HepG2 (cell line): Measurements from ENCODE around the gene PA2G4. TPM values are rescaled to one million over a fixed set of nuclear protein-coding genes. Genes with fewer than 3 reads are reported as not detected.

Experiments
- ATAC-seq: fragments of 200-7000 bp; cut with Tn5 transposase; 3 replicates; pipeline ENCODE4 v1.9.1; 2020; ENCODE audit warnings: mild to moderate bottlenecking, moderate library complexity
- BruUV-seq: library from RNA; stranded (reverse); fragments of 400-500 nt; replicated peaks from 2 replicates; lab custom pipeline; 2021; lab: Mats Ljungman, UMichigan
- CTCF ChIA-PET: fragments of 300-600 bp; formaldehyde crosslinking; extraction: SDS; loops from one replicate; lab custom pipeline; 2021; ENCODE audit warnings: low total read pairs, inconsistent platforms, low intra/inter-chr PET ratio; lab: Yijun Ruan, JAX
- POLR2A ChIA-PET: fragments of 350-600 bp; sonication (Branson Sonifier 250); formaldehyde crosslinking; loops from one replicate; lab custom pipeline; 2020; ENCODE audit warnings: antibody characterized with exemption, inconsistent platforms; lab: Yijun Ruan, JAX
- DNase-seq: peaks from one replicate; pipeline ENCODE4 v3.0.0-alpha.2; 2015; ENCODE audit warnings: low spot score
- FAIRE-seq: peaks from 3 replicates; lab custom pipeline; 2011; peaks lifted over from hg19 to GRCh38; lab: Jason Lieb, UNC
- H2AFZ ChIP-seq: one replicate; pipeline ENCODE4 v1.6.1; 2011; ENCODE audit warnings: low read length, inconsistent platforms
- H3K27ac ChIP-seq: fragments of 300-600 bp; 3 replicates; pipeline ENCODE4 v1.8.0; 2011; ENCODE audit warnings: mixed run types, mild to moderate bottlenecking, mixed read lengths, low read length, inconsistent platforms; ENCODE audit not compliant: insufficient read depth; ENCODE audit errors: extremely low read length
- H3K27me3 ChIP-seq, 2 experiments: fragments of 200-600 bp in 1 of 2; 2 replicates in 1 of 2; 3 replicates in 1 of 2; pipeline versions ENCODE4 v1.6.0 to v1.8.0; 2011; ENCODE audit warnings: low read length in 2 of 2, mild to moderate bottlenecking in 2 of 2, moderate library complexity in 2 of 2, inconsistent platforms in 1 of 2; ENCODE audit not compliant: insufficient read depth in 2 of 2, control insufficient read depth in 1 of 2
- H3K36me3 ChIP-seq, 2 experiments: fragments of 200-600 bp in 1 of 2; replicated peaks in 1 of 2; 2 replicates in 1 of 2; 3 replicates in 1 of 2; pipeline versions ENCODE4 v1.5.1 to v1.8.0; 2011; ENCODE audit warnings: low read length in 2 of 2, inconsistent platforms in 1 of 2; ENCODE audit not compliant: insufficient read depth in 2 of 2, control insufficient read depth in 1 of 2
- H3K4me1 ChIP-seq: 2 replicates; pipeline ENCODE4 v1.5.1; 2012; ENCODE audit warnings: low read length, inconsistent platforms; ENCODE audit not compliant: insufficient read depth
- H3K4me2 ChIP-seq: 2 replicates; pipeline ENCODE4 v1.6.0; 2011; ENCODE audit warnings: low read depth, low read length, inconsistent platforms
- H3K4me3 ChIP-seq, 3 experiments: fragments of 200-600 bp in 1 of 3; sonication (generic), shearing (Covaris generic) in 1 of 3; replicated peaks in 1 of 3; 2 replicates each; pipeline ENCODE4 v1.5.1; 2011 to 2016; ENCODE audit warnings: low read length in 3 of 3, inconsistent platforms in 2 of 3, low read depth in 2 of 3, mild to moderate bottlenecking in 2 of 3, control low read depth in 1 of 3, mixed read lengths in 1 of 3; ENCODE audit not compliant: insufficient read depth in 1 of 3
- H3K79me2 ChIP-seq: one replicate; pipeline ENCODE4 v1.6.1; 2011; ENCODE audit warnings: low read length, inconsistent platforms; ENCODE audit not compliant: insufficient read depth
- H3K9ac ChIP-seq: 2 replicates; pipeline ENCODE4 v1.6.0; 2011; ENCODE audit warnings: mild to moderate bottlenecking, low read depth, low read length, inconsistent platforms; ENCODE audit not compliant: insufficient read depth
- H3K9me3 ChIP-seq: 2 replicates; pipeline ENCODE4 v1.5.1; 2012; ENCODE audit warnings: mild to moderate bottlenecking, low read length
- H4K20me1 ChIP-seq: 2 replicates; pipeline ENCODE4 v1.6.0; 2011; ENCODE audit warnings: inconsistent platforms, mild to moderate bottlenecking, low read length, moderate library complexity; ENCODE audit not compliant: insufficient read depth
- BCL6 ChIP-seq: IDR thresholded peaks from 2 replicates; pipeline ENCODE4 v1.6.1; 2016; ENCODE audit warnings: missing genetic modification reagents, missing compliant biosample characterization
- CHD4 ChIP-seq: fragments of 200-600 bp; sonication (generic); IDR thresholded peaks from 2 replicates; pipeline ENCODE4 v1.7.0; 2017; ENCODE audit warnings: mild to moderate bottlenecking, low read length, borderline replicate concordance
- HOXD1 ChIP-seq: sonication (generic); formaldehyde crosslinking; IDR thresholded peaks from 2 replicates; pipeline ENCODE4 v1.5.0; 2020; ENCODE audit warnings: missing genetic modification reagents
- MXD4 ChIP-seq: IDR thresholded peaks from 2 replicates; pipeline ENCODE4 v1.6.1; 2016; ENCODE audit warnings: mild to moderate bottlenecking, missing biosample characterization, missing genetic modification reagents
- NCOA5 ChIP-seq: sonication (generic); formaldehyde crosslinking; IDR thresholded peaks from 2 replicates; pipeline ENCODE4 v1.4.0; 2020; ENCODE audit warnings: missing genetic modification reagents
- NR2F1 ChIP-seq, 2 experiments: fragments of 450-650 bp in 1 of 2; formaldehyde crosslinking in 1 of 2; IDR thresholded peaks; 2 replicates each; pipeline versions ENCODE4 v1.5.0 to v1.6.1; 2016 to 2020; ENCODE audit warnings: mild to moderate bottlenecking in 1 of 2, missing compliant biosample characterization in 1 of 2, missing genetic modification reagents in 1 of 2, moderate library complexity in 1 of 2
- ONECUT2 ChIP-seq: sonication (generic); formaldehyde crosslinking; IDR thresholded peaks from 2 replicates; pipeline ENCODE4 v1.4.0; 2020; ENCODE audit warnings: missing genetic modification reagents
- TEAD3 ChIP-seq: optimal IDR thresholded peaks from 2 replicates; pipeline ENCODE3; 2016; ENCODE audit warnings: borderline replicate concordance
- TOE1 ChIP-seq: sonication (generic); formaldehyde crosslinking; IDR thresholded peaks from 2 replicates; pipeline ENCODE4 v1.4.0; 2020; ENCODE audit warnings: mild to moderate bottlenecking, missing genetic modification reagents
- ZBTB3 ChIP-seq: sonication (generic); formaldehyde crosslinking; IDR thresholded peaks from 2 replicates; pipeline ENCODE4 v1.4.0; 2020; ENCODE audit warnings: low read depth, mild to moderate bottlenecking, moderate library complexity, missing genetic modification reagents, borderline replicate concordance
- WGBS: methylation state at CpG from one replicate; pipeline ENCODE4 v1.1.6; 2017; ENCODE audit warnings: low lambda C conversion rate; 5-methylcytosine and 5-hydroxymethylcytosine counted together
- in situ Hi-C: cut with HindIII; loops from 2 replicates; pipeline ENCODE4 v1.10.0; 2017; ENCODE audit warnings: low pct_unique_long_range_greater_than_20kb; ENCODE audit not compliant: extremely low pct_ligation_motif_present
- intact Hi-C: fragments of 100-400 bp; cut with micrococcal nuclease; formaldehyde crosslinking; loops from one replicate; pipeline ENCODE4 v1.10.0; 2022; ENCODE audit not compliant: unreplicated experiment
- polyA plus RNA-seq, 8 experiments: library from polyadenylated mRNA; depleted of rRNA in 3 of 8; stranded (reverse) in 7 of 8; unstranded in 1 of 8; fragments of >200 nt; fragmentation: Illumina TruSeq in 4 of 8; extraction: Trizol in 4 of 8; gene quantifications; 2 replicates each; pipeline versions ENCODE4 v1.2.1 to v1.2.3, GENCODE V29; 2011 to 2016; ENCODE audit warnings: low read depth in 4 of 8, missing spikeins in 1 of 8, mixed read lengths in 1 of 8; ENCODE audit not compliant: insufficient read depth in 1 of 8
- total RNA-seq, 5 experiments: library from RNA; depleted of rRNA; stranded (reverse); fragments of >200 nt; fragmentation: Illumina TruSeq; extraction: Trizol; gene quantifications; 2 replicates each; pipeline ENCODE4 v1.2.3, GENCODE V29; 2016; ENCODE audit warnings: low read depth in 1 of 5
- TF ChIP-seq, protein P1 (sequence below): sonication (generic); formaldehyde crosslinking; IDR thresholded peaks from 2 replicates; pipeline ENCODE4 v1.8.1; 2023; ENCODE audit warnings: mild to moderate bottlenecking, moderate library complexity, missing genetic modification reagents
- TF ChIP-seq, protein P2 (sequence below): sonication (generic); formaldehyde crosslinking; conservative IDR thresholded peaks from 2 replicates; pipeline ENCODE4 v1.4.0; 2020; ENCODE audit warnings: mild to moderate bottlenecking, missing genetic modification reagents, moderate library complexity
- TF ChIP-seq, protein P3 (sequence below): sonication (generic); formaldehyde crosslinking; IDR thresholded peaks from 2 replicates; pipeline ENCODE4; 2020; ENCODE audit warnings: missing genetic modification reagents, mild to moderate bottlenecking, borderline replicate concordance

The PA2G4 gene
- total and polyA plus RNA-seq, 2 of the 13 experiments (the other 11 are each of a cell fraction or from before 2014, with no cell fraction given): 147 to 240 TPM

DNA sequence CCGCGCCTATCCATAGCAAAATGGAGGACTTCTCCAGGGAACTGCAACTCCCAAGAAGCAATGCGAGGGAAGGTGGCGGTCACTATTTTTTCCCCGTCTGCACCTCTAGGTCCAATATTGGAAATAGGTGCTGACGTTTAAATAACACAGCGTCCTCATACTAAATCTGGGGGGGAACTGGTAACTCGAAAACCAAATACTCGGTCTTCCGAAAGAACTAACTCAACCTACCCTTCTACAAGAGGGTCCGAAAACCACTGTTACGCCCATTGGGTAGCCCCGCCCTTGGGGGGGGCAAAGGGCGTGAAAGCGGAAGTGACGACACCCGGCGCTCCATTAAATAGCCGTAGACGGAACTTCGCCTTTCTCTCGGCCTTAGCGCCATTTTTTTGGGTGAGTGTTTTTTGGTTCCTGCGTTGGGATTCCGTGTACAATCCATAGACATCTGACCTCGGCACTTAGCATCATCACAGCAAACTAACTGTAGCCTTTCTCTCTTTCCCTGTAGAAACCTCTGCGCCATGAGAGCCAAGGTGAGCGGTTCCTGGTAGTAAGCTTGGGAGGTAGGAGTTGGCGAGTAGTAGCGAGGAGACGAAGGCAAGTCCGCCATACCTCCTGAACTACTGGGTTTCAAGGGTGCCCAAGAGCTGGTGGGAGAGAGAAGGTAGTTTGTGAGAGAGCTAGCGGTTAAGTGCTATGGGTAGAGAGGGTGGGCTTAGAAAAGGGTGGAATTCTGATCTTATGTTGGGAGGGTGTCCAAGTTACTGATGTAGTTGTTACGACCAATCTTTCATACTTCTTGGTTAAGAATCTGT is 12.1 kb downstream of the PA2G4 start, which contains the start of gene RPL41:
TSS of gene RPL41 (plus strand) at position 367 of the 815 bp plus-strand sequence.
- ChIA-PET POLR2A (interaction anchor here (0.6 to 6.2 kb wide), 12 partner anchors 10 to 520 kb away, joined by 3 to 128 read pairs (median 5); partner anchors contain the start of genes CNPY2, ERBB3, ESYT1 and MYL6), CTCF (interaction anchor here (1.4 kb wide), 1 partner anchor 38 kb away, joined by 4 read pairs; no protein-coding TSS in a partner anchor)
- Histone ChIP-seq H3K27me3 (no peaks in the 10 kb centered on the region; a peak in 1 of 5 replicates), H3K9ac (peak within 1 kb of the TSS; percentile 99), H4K20me1 (no peaks in the 10 kb centered on the region), H3K36me3 (peaks cover 5 to 22% of the 10 kb centered on the region in 2 experiments; a peak in 4 of 5 replicates), H3K4me2 (peak within 1 kb of the TSS; percentile 84), H3K4me1 (peaks cover 35% of the 10 kb centered on the region), H3K27ac (peak within 1 kb of the TSS; percentile 93), H3K4me3 (peak within 1 kb of the TSS; percentile 69 to 86 (median 71)), H2AFZ (peak within 1 kb of the TSS; percentile 37), H3K9me3 (no peaks in the 10 kb centered on the region), H3K79me2 (peaks cover 15% of the 10 kb centered on the region)
- DNase-seq: peak; percentile 89
- FAIRE-seq: peak; percentile 86
- intact Hi-C loops: loop anchor here (5.0 kb wide), 2 partner anchors 69 to 351 kb away; partner anchors contain the start of gene SPRYD4
- WGBS: under 1% methylated on average over 33 of the region's 34 CpGs
- BruUV-seq: TSS peak; percentile 96
- ATAC-seq: peak; percentile 48
- in situ Hi-C loops: no loop called here
- TF ChIP-seq MXD4 (CRISPR knock-in tag): peak; percentile 64; the same call in 1 of the 2 replicates
- TF ChIP-seq BCL6 (CRISPR knock-in tag): peak; percentile 40; the same call in 1 of the 2 replicates
- 0 out of 2 replicates have a peak, but pooled peaks have one; percentile 33 for TF ChIP-seq ZBTB3
- TF ChIP-seq, protein P1, sequence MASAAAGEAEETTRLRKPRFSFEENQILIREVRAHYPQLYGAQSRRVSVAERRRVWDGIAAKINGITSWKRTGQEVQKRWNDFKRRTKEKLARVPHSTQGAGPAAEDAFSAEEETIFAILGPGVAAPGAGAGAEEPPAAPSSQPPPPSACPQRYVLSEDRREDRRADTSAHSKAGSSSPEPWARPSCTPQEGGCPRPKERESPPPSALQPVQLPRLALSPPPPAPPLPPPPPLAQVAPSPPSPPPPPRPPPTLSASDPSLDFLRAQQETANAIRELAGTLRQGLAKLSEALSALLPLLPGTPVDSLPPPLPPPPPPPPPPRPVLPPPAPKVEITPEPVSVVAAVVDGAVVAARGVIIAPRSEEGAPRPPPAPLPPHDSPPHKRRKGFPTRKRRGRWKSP (CRISPR knock-in tag): peak; percentile 86
- TF ChIP-seq, protein P2, sequence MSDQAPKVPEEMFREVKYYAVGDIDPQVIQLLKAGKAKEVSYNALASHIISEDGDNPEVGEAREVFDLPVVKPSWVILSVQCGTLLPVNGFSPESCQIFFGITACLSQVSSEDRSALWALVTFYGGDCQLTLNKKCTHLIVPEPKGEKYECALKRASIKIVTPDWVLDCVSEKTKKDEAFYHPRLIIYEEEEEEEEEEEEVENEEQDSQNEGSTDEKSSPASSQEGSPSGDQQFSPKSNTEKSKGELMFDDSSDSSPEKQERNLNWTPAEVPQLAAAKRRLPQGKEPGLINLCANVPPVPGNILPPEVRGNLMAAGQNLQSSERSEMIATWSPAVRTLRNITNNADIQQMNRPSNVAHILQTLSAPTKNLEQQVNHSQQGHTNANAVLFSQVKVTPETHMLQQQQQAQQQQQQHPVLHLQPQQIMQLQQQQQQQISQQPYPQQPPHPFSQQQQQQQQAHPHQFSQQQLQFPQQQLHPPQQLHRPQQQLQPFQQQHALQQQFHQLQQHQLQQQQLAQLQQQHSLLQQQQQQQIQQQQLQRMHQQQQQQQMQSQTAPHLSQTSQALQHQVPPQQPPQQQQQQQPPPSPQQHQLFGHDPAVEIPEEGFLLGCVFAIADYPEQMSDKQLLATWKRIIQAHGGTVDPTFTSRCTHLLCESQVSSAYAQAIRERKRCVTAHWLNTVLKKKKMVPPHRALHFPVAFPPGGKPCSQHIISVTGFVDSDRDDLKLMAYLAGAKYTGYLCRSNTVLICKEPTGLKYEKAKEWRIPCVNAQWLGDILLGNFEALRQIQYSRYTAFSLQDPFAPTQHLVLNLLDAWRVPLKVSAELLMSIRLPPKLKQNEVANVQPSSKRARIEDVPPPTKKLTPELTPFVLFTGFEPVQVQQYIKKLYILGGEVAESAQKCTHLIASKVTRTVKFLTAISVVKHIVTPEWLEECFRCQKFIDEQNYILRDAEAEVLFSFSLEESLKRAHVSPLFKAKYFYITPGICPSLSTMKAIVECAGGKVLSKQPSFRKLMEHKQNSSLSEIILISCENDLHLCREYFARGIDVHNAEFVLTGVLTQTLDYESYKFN (CRISPR knock-in tag): peak; percentile 57
- 0 out of 4 replicates have a peak, but pooled peaks of 1 of the 2 experiments have one; percentile 13 for TF ChIP-seq NR2F1 (CRISPR knock-in tag; IDR thresholded peaks at IDR 0.05)
- TF ChIP-seq, protein P3, sequence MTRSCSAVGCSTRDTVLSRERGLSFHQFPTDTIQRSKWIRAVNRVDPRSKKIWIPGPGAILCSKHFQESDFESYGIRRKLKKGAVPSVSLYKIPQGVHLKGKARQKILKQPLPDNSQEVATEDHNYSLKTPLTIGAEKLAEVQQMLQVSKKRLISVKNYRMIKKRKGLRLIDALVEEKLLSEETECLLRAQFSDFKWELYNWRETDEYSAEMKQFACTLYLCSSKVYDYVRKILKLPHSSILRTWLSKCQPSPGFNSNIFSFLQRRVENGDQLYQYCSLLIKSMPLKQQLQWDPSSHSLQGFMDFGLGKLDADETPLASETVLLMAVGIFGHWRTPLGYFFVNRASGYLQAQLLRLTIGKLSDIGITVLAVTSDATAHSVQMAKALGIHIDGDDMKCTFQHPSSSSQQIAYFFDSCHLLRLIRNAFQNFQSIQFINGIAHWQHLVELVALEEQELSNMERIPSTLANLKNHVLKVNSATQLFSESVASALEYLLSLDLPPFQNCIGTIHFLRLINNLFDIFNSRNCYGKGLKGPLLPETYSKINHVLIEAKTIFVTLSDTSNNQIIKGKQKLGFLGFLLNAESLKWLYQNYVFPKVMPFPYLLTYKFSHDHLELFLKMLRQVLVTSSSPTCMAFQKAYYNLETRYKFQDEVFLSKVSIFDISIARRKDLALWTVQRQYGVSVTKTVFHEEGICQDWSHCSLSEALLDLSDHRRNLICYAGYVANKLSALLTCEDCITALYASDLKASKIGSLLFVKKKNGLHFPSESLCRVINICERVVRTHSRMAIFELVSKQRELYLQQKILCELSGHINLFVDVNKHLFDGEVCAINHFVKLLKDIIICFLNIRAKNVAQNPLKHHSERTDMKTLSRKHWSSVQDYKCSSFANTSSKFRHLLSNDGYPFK (CRISPR knock-in tag): no peak
- TF ChIP-seq NCOA5 (CRISPR knock-in tag): no peak
- peak; percentile 46; the same call in 1 of the 2 replicates for TF ChIP-seq TOE1 (CRISPR knock-in tag)
- TF ChIP-seq ONECUT2 (CRISPR knock-in tag): no peak
- TF ChIP-seq CHD4: no peak
- no peak for TF ChIP-seq HOXD1 (CRISPR knock-in tag)
- no peak for TF ChIP-seq TEAD3 (CRISPR knock-in tag)
